ENCODE measurements around the gene SAMD15. TPM values are rescaled to one million over a fixed set of nuclear protein-coding genes. Genes with fewer than 3 reads are reported as not detected.

The SAMD15 gene
- total RNA-seq, 1 experiment from 2014 or later: 0.86 TPM

DNA sequence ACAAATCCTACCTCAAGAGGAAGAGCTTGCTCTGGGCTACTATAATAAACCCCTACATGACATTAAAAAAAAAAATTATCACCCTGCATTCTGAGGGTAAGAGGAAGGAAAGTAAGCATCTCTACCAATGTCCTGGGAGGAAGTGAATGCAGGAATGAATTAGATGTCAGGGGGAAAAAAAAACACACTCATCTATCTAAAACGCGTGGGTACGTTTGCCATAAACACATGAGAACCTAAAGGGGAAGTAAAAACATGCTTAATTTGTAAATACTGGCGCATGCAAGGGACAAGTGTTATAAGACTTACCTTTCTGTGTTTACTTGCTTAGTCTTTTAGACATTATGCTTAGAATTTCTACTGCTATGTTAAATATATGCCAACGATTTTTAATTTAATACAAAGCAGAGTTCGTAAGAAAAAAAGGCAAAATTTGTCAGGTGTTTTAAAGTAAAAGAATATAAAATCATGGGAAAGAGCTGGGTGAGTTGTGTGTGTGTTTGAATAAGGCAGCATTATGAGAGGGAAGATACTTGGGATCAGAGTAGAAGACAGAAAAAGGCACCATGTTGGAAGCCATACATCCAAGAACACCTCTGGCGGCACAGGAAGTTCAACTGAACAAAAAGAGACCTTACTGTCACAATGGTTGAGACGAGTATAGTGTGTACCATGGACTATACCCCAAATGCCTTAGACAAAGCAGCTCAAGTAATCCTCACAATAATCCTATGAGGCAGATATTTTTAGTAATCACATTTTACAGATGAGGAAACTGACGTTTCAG, 1.8 kb upstream of the SAMD15 start:
- H3K36me3 Mint-ChIP-seq (ENCODE audit: insufficient read depth, unreplicated experiment): no peaks in the 10 kb centered on the region
- TF ChIP-seq, protein P1, sequence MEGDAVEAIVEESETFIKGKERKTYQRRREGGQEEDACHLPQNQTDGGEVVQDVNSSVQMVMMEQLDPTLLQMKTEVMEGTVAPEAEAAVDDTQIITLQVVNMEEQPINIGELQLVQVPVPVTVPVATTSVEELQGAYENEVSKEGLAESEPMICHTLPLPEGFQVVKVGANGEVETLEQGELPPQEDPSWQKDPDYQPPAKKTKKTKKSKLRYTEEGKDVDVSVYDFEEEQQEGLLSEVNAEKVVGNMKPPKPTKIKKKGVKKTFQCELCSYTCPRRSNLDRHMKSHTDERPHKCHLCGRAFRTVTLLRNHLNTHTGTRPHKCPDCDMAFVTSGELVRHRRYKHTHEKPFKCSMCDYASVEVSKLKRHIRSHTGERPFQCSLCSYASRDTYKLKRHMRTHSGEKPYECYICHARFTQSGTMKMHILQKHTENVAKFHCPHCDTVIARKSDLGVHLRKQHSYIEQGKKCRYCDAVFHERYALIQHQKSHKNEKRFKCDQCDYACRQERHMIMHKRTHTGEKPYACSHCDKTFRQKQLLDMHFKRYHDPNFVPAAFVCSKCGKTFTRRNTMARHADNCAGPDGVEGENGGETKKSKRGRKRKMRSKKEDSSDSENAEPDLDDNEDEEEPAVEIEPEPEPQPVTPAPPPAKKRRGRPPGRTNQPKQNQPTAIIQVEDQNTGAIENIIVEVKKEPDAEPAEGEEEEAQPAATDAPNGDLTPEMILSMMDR (IDR thresholded peaks at IDR 0.05; ENCODE audit: unreplicated experiment): no peak
- H3K9me3 Mint-ChIP-seq (ENCODE audit: unreplicated experiment): no peaks in the 10 kb centered on the region
- H3K27me3 Mint-ChIP-seq (ENCODE audit: insufficient read depth, unreplicated experiment): no peaks in the 10 kb centered on the region
- ChIA-PET CTCF (interaction anchor here (1.6 kb wide), 1 partner anchor 83 kb away, joined by 3 read pairs; the partner anchor contains the start of gene AHSA1), POLR2A (interaction anchor here (0.7 to 3.0 kb wide), 3 partner anchors 54 to 288 kb away, joined by 3 to 11 read pairs (median 6); partner anchors contain the start of genes GSTZ1, POMT2 and VIPAS39)
- no peak overlapping the region for H3K4me3 Mint-ChIP-seq (ENCODE audit: unreplicated experiment)
- intact Hi-C loops (cut with micrococcal nuclease): no loop called here
- no peak for DNase-seq (ENCODE audit: unreplicated experiment)
- H3K4me1 Mint-ChIP-seq (ENCODE audit: insufficient read depth, unreplicated experiment): peaks cover 12% of the 10 kb centered on the region
- no peak overlapping the region for H3K27ac Mint-ChIP-seq (ENCODE audit: low read depth, unreplicated experiment)
- no TSS peak for BruUV-seq (replicated peaks)

DNA sequence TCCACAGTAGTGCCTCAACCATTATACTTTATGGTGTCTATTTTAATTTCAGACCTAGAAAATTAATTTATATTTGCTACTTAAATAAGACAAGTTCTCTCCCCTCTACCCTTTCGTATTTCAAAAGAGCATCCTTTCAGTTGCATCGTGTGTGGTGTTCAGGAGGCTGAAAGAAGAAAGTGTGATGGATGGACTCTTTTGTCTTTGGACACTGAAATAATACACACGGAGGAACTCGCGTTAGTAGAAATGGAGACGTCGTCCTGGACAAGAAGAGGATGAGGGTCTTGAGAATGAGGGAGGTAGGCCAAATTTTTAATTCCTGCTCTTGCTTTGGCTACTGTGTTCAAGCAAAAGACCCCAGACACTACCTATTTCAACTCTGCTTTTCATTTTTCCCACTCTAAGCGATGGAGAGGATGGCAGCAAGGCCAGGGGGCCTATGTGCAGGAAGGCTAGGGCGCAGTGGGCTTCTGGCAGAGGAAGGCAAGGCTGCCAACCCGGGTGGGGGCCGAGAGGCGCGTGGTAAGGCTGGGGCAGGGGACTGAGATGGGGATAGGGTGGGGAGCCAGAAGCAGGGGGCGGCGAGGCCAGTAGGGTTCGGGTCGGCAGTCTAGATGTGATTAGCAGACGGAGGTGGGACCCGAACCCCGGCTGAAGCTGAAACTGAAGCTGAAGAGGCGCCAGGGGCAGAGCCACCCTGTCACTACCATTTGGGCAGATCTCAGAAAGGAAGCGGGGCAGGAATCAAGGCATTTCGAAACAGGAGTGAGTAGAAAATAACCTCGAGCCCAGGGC, 1.0 kb upstream of the SAMD15 start:
- Mint-ChIP-seq H3K4me3 (ENCODE audit: unreplicated experiment) (no peak overlapping the region), H3K36me3 (ENCODE audit: insufficient read depth, unreplicated experiment) (no peaks in the 10 kb centered on the region), H3K27me3 (ENCODE audit: insufficient read depth, unreplicated experiment) (no peaks in the 10 kb centered on the region), H3K4me1 (ENCODE audit: insufficient read depth, unreplicated experiment) (peaks cover 12% of the 10 kb centered on the region), H3K9me3 (ENCODE audit: unreplicated experiment) (no peaks in the 10 kb centered on the region), H3K27ac (ENCODE audit: low read depth, unreplicated experiment) (no peak overlapping the region)
- POLR2A ChIA-PET: interaction anchor here (0.7 to 3.0 kb wide), 15 partner anchors 16 to 563 kb away, joined by 3 to 15 read pairs (median 4); partner anchors contain the start of genes ANGEL1, GSTZ1, POMT2 and VIPAS39
- peak; percentile 21 for DNase-seq (ENCODE audit: unreplicated experiment)
- intact Hi-C loops (cut with micrococcal nuclease): no loop called here
- TF ChIP-seq, protein P1 (IDR thresholded peaks at IDR 0.05; ENCODE audit: unreplicated experiment): no peak
- CTCF ChIA-PET: interaction anchor here (1.0 to 1.3 kb wide), 2 partner anchors 9 to 224 kb away, joined by 3 to 8 read pairs; no protein-coding TSS in a partner anchor
- TSS peak; percentile 41 for BruUV-seq (replicated peaks)

DNA sequence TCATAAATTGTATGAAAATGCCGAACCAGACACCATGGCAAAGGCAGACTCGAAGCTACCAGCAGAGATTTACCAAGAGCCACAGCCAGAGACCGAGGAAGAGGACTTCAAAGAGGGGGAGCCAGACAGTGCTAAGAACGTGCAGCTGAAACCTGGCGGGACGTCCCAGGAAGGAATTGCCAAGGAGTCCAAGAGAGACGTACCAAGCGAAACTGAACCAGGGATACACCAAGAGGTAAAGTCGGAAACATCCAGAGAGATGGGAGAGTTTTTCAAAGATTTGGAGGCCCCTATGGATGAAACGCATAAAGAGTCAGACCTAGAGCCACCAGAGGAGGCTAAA, 294 bp downstream of the SAMD15 start:
- CTCF ChIA-PET: interaction anchor here (0.6 to 1.3 kb wide), 4 partner anchors 11 to 1722 kb away, joined by 3 to 8 read pairs (median 4); no protein-coding TSS in a partner anchor
- no peaks in the 10 kb centered on the region for H3K36me3 Mint-ChIP-seq (ENCODE audit: insufficient read depth, unreplicated experiment)
- H3K27ac Mint-ChIP-seq (ENCODE audit: low read depth, unreplicated experiment): no peak overlapping the region
- POLR2A ChIA-PET: interaction anchor here (0.6 to 3.0 kb wide), 20 partner anchors 8 to 565 kb away, joined by 3 to 15 read pairs (median 4); partner anchors contain the start of genes ANGEL1, GSTZ1, POMT2 and TMEM63C
- no peaks in the 10 kb centered on the region for H3K9me3 Mint-ChIP-seq (ENCODE audit: unreplicated experiment)
- intact Hi-C loops (cut with micrococcal nuclease): no loop called here
- H3K4me1 Mint-ChIP-seq (ENCODE audit: insufficient read depth, unreplicated experiment): peaks cover 12% of the 10 kb centered on the region
- no peak for DNase-seq (ENCODE audit: unreplicated experiment)
- no TSS peak for BruUV-seq (replicated peaks)
- TF ChIP-seq, protein P1 (IDR thresholded peaks at IDR 0.05; ENCODE audit: unreplicated experiment): no peak
- H3K27me3 Mint-ChIP-seq (ENCODE audit: insufficient read depth, unreplicated experiment): no peaks in the 10 kb centered on the region
- H3K4me3 Mint-ChIP-seq (ENCODE audit: unreplicated experiment): no peak overlapping the region

- TF ChIP-seq, protein P1 (IDR thresholded peaks at IDR 0.05; ENCODE audit: unreplicated experiment): no peak
- no TSS peak for BruUV-seq (replicated peaks)
- CTCF ChIA-PET: interaction anchor here (0.9 kb wide), 1 partner anchor 21 kb away, joined by 3 read pairs; no protein-coding TSS in a partner anchor
- Mint-ChIP-seq H3K27me3 (ENCODE audit: insufficient read depth, unreplicated experiment) (no peaks in the 10 kb centered on the region), H3K27ac (ENCODE audit: low read depth, unreplicated experiment) (no peak overlapping the region), H3K4me3 (ENCODE audit: unreplicated experiment) (no peak overlapping the region), H3K36me3 (ENCODE audit: insufficient read depth, unreplicated experiment) (no peaks in the 10 kb centered on the region), H3K4me1 (ENCODE audit: insufficient read depth, unreplicated experiment) (peaks cover 12% of the 10 kb centered on the region), H3K9me3 (ENCODE audit: unreplicated experiment) (no peaks in the 10 kb centered on the region)
- intact Hi-C loops (cut with micrococcal nuclease): no loop called here
- no peak for DNase-seq (ENCODE audit: unreplicated experiment)
- POLR2A ChIA-PET: interaction anchor here (0.6 kb wide), 1 partner anchor 135 kb away, joined by 4 read pairs; no protein-coding TSS in a partner anchor
Measured at GRCh38 chr14:77378701-77379100, 1.5 kb downstream of the SAMD15 start.

Measured in MCF 10A (cell line).